GM23338 (cell line): ENCODE results near the gene KLF9. TPM values are rescaled to one million over a fixed set of nuclear protein-coding genes. Genes with fewer than 3 reads are reported as not detected.

Experiments
- ATAC-seq: fragments of 200-7000 bp; cut with Tn5 transposase; 3 replicates; pipeline ENCODE4 v1.9.1; 2020
- DNase-seq: peaks from one replicate; pipeline ENCODE4 v3.0.0-alpha.2; 2015; ENCODE audit warnings: low spot score
- H2AFZ ChIP-seq: fragments of 200-600 bp; sonication (generic); 2 replicates; pipeline ENCODE4 v1.8.0; 2016; ENCODE audit warnings: antibody characterized with exemption, mild to moderate bottlenecking, moderate library complexity
- H3F3A ChIP-seq: fragments of 200-600 bp; sonication (generic); replicated peaks from 2 replicates; pipeline ENCODE4 v1.8.0; 2017; ENCODE audit warnings: antibody characterized with exemption, mixed run types, low read depth
- H3K27ac ChIP-seq: fragments of 200-600 bp; sonication (generic); 2 replicates; pipeline ENCODE4 v1.6.1; 2016; ENCODE audit warnings: low read depth
- H3K27me3 ChIP-seq: fragments of 200-600 bp; sonication (generic); 2 replicates; pipeline ENCODE4 v1.8.0; 2016; ENCODE audit warnings: mild to moderate bottlenecking, mixed run types, moderate library complexity; ENCODE audit not compliant: insufficient read depth
- H3K36me3 ChIP-seq: fragments of 200-600 bp; sonication (generic); 2 replicates; pipeline ENCODE4 v1.8.0; 2016; ENCODE audit warnings: mild to moderate bottlenecking; ENCODE audit not compliant: insufficient read depth
- H3K4me1 ChIP-seq: fragments of 200-600 bp; sonication (generic); 2 replicates; pipeline ENCODE4 v1.8.0; 2016; ENCODE audit warnings: mild to moderate bottlenecking, moderate library complexity; ENCODE audit not compliant: insufficient read depth
- H3K4me2 ChIP-seq: fragments of 200-600 bp; sonication (generic); 2 replicates; pipeline ENCODE4 v1.7.1; 2017; ENCODE audit warnings: mixed run types
- H3K4me3 ChIP-seq: fragments of 200-600 bp; sonication (generic); 2 replicates; pipeline ENCODE4 v1.6.1; 2016; ENCODE audit warnings: mixed run types
- H3K79me2 ChIP-seq: fragments of 200-600 bp; sonication (generic); replicated peaks from 2 replicates; pipeline ENCODE4 v1.8.0; 2017; ENCODE audit warnings: mild to moderate bottlenecking; ENCODE audit not compliant: insufficient read depth
- H3K9me2 ChIP-seq: fragments of 200-600 bp; sonication (generic); 2 replicates; pipeline ENCODE4 v1.8.0; 2017; ENCODE audit not compliant: insufficient read depth
- H4K20me1 ChIP-seq: fragments of 200-600 bp; sonication (generic); replicated peaks from 2 replicates; pipeline ENCODE4 v1.8.0; 2017; ENCODE audit warnings: mild to moderate bottlenecking; ENCODE audit not compliant: insufficient read depth
- H3K27ac Mint-ChIP-seq: 2 replicates; pipeline ENCODE4 v1.8.0; 2020; ENCODE audit warnings: inconsistent platforms, mild to moderate bottlenecking, moderate library complexity, mixed read lengths
- H3K27me3 Mint-ChIP-seq: 3 replicates; pipeline ENCODE4 v1.8.0; 2022; ENCODE audit warnings: low read depth, mild to moderate bottlenecking, moderate library complexity, mixed read lengths, inconsistent platforms; ENCODE audit not compliant: insufficient read depth, poor library complexity
- H3K36me3 Mint-ChIP-seq: 3 replicates; pipeline ENCODE4 v1.8.0; 2021; ENCODE audit warnings: low read depth, mild to moderate bottlenecking, inconsistent platforms, moderate library complexity, mixed read lengths
- H3K4me1 Mint-ChIP-seq: 3 replicates; pipeline ENCODE4 v1.8.0; 2020; ENCODE audit warnings: mild to moderate bottlenecking, inconsistent platforms, mixed read lengths
- H3K4me3 Mint-ChIP-seq: 3 replicates; pipeline ENCODE4 v1.8.0; 2021; ENCODE audit warnings: moderate library complexity, mild to moderate bottlenecking, inconsistent platforms, mixed read lengths
- H3K9me3 Mint-ChIP-seq: 3 replicates; pipeline ENCODE4 v1.8.0; 2020; ENCODE audit warnings: moderate library complexity, mild to moderate bottlenecking, inconsistent platforms, mixed read lengths
- NANOG ChIP-seq: IDR thresholded peaks from 2 replicates; pipeline ENCODE4 v1.6.1; 2016; ENCODE audit warnings: antibody characterized with exemption, borderline replicate concordance
- ZNF462 ChIP-seq: fragments of 250-450 bp; sonication (Bioruptor Pico); IDR thresholded peaks from 2 replicates; pipeline ENCODE4 v1.5.0; 2020; ENCODE audit warnings: mild to moderate bottlenecking, moderate library complexity
- polyA plus RNA-seq: library from polyadenylated mRNA; unstranded; fragments of >200 nt; fragmentation: Nextera tagmentation; extraction: Ambion mirVana; gene quantifications from 2 replicates; pipeline ENCODE4 v1.2.1, GENCODE V29; 2016
- total RNA-seq: library from RNA; depleted of rRNA; stranded (reverse); fragments of >200 nt; shearing (Covaris generic); gene quantifications from 2 replicates; pipeline ENCODE4 v1.2.3, GENCODE V29; 2014
- TF ChIP-seq, protein P1 (sequence below): IDR thresholded peaks from one replicate; pipeline ENCODE4 v1.6.1; 2018; ENCODE audit warnings: antibody characterized with exemption; ENCODE audit not compliant: unreplicated experiment

Gene KLF9
- total and polyA plus RNA-seq, 2 experiments from 2014 or later, result 0.58 to 1.5 TPM

DNA sequence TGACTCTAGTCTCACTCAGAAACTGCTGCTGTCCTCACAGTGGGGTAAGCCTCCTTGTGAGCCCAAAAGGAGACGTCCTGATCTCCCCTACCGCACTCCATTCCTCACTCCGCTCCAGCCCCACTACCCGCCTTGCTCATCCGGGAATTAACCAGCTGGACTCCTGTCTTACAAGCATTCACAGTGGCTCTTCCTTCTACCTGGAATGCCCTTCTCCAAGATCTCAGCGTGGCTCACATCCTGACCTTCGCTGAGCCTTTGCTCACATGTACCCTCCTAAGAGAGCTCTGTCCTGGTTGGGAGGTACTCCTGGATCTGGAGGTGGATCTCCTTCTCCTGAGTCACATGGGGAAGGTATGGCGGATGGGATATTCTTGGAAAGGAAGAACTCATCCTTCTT is 10.7 kb upstream of the KLF9 start (continued):
- no peak for TF ChIP-seq ZNF462
- TF ChIP-seq, protein P1, sequence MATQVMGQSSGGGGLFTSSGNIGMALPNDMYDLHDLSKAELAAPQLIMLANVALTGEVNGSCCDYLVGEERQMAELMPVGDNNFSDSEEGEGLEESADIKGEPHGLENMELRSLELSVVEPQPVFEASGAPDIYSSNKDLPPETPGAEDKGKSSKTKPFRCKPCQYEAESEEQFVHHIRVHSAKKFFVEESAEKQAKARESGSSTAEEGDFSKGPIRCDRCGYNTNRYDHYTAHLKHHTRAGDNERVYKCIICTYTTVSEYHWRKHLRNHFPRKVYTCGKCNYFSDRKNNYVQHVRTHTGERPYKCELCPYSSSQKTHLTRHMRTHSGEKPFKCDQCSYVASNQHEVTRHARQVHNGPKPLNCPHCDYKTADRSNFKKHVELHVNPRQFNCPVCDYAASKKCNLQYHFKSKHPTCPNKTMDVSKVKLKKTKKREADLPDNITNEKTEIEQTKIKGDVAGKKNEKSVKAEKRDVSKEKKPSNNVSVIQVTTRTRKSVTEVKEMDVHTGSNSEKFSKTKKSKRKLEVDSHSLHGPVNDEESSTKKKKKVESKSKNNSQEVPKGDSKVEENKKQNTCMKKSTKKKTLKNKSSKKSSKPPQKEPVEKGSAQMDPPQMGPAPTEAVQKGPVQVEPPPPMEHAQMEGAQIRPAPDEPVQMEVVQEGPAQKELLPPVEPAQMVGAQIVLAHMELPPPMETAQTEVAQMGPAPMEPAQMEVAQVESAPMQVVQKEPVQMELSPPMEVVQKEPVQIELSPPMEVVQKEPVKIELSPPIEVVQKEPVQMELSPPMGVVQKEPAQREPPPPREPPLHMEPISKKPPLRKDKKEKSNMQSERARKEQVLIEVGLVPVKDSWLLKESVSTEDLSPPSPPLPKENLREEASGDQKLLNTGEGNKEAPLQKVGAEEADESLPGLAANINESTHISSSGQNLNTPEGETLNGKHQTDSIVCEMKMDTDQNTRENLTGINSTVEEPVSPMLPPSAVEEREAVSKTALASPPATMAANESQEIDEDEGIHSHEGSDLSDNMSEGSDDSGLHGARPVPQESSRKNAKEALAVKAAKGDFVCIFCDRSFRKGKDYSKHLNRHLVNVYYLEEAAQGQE, result no peak
- TF ChIP-seq NANOG, result no peak

DNA sequence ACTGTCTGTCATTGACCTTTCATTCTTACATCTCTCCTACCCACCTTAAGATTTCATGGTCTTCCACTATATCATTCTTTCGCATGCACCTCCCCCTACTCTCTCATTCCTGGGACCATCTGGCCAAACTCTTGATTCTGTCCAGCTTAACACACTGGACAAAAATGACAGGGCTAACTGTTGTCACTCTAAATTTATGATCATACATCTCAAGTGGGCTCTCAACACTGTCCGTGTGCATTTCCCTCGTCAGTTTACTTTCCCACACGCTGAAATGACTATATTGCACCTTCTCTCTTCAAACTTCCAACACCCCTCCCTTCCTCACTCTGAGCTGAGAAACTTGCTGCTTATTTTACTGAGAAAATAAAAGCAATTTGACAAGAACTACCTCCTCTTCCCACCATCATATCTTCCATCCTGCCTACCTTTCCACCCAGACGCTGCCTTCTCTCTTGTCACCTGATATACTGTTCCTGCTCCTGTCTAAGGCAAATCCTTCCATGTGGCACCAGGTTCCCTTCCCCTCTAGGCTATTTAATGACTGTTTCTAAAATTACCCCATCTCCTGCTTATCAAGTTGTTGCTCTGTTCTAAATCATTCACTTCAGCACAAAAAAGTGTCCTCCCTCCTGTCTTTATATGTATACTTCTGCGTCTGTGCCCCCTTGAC is 8.1 kb upstream of the KLF9 start:
- no peaks in the 10 kb centered on the region for H3K9me2 ChIP-seq
- H3K4me3 ChIP-seq, result no peak overlapping the region
- peaks cover 18% of the 10 kb centered on the region for H3K4me1 ChIP-seq
- no peak overlapping the region for H2AFZ ChIP-seq
- peaks cover 40% of the 10 kb centered on the region for H3K27me3 ChIP-seq
- no peaks in the 10 kb centered on the region; the same call in 2 of the 3 replicates for H3K9me3 Mint-ChIP-seq
- H4K20me1 ChIP-seq, result no peaks in the 10 kb centered on the region
- no peak for DNase-seq
- TF ChIP-seq, protein P1, result no peak
- H3K27ac Mint-ChIP-seq, result no peak overlapping the region
- no peak for ATAC-seq
- H3F3A ChIP-seq, result no peaks in the 10 kb centered on the region
- H3K4me3 Mint-ChIP-seq, result peak overlapping the region; percentile 2; the same call in 1 of the 3 replicates
- H3K27me3 Mint-ChIP-seq, result peaks cover 22% of the 10 kb centered on the region
- H3K36me3 Mint-ChIP-seq, result no peaks in the 10 kb centered on the region
- H3K4me1 Mint-ChIP-seq, result peaks cover 21% of the 10 kb centered on the region
- H3K79me2 ChIP-seq, result no peaks in the 10 kb centered on the region
- no peaks in the 10 kb centered on the region for H3K36me3 ChIP-seq
- no peak overlapping the region for H3K27ac ChIP-seq
- peak overlapping the region; percentile 98; the same call in 1 of the 2 replicates for H3K4me2 ChIP-seq
